NCI-H69 (cell line): ENCODE results near the gene HOOK2.
"Not testable (repeated sequence)": the region's sequence is repeated elsewhere in the genome, so short reads cannot be mapped to it uniquely, and the experiment has no call there.

Source experiments
- DNase-seq: peaks from one replicate; lab custom pipeline; 2025; lab: John Stamatoyannopoulos, UW

HOOK2 gene

DNA sequence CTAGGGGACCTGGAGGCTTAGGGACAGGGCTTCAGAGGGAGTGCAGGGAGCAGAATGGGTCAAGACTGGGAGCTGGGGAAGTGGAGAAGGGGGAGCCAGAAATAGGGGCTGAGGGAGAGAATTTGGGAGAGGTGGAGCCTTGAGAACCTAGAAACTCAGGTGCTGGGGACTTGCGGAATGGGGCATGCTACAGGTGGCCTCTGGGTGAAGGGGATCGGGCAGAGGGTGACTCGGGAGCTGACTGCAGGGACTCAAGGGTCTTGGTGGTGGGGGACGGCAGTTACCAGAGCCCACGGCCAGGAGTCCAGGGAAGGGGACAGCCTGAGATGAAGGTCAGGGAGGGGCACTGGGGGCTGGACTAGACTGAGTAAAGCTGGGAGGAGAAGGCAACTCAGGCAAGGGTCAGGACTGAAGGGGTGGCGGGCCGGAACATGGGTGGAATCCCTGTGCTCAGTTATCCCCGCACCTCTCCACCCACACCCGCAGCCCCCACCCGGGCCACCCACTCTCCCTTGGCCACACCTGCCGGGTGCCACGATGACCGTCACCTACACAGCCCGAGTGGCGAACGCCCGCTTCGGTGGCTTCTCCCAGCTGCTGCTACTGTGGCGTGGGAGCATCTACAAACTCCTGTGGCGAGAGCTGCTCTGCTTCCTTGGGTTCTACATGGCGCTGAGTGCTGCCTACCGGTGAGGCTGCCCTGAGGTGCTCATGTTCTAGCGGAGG is 23.1 kb downstream of the HOOK2 start:
- DNase-seq, result peak; percentile 21

DNA sequence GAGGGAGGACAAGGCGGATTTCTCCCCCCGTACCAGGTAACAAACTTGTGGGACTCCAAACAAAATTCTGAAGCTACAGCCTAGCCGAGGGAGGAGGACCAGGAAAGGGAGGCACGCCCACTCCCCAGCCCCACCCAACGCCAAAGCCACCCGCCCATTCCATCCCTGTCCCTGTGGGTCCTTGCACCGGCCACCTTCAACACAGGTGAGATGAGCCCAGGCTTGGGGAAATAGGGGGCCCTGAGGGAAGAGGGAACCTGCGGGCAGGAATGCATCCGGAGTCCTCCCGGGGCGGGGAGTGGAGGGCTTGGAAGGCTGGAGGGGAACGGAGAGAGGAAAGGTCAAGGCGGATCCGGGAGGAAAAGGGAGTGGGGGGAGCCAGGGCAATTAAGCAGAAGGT is 23.7 kb downstream of the HOOK2 start, which contains the start of gene BEST2:
Gene BEST2 (plus strand): TSS at position 157 of the 400 bp plus-strand sequence. CDS start 802 bp downstream, outside the sequence.
- no peak for DNase-seq

DNA sequence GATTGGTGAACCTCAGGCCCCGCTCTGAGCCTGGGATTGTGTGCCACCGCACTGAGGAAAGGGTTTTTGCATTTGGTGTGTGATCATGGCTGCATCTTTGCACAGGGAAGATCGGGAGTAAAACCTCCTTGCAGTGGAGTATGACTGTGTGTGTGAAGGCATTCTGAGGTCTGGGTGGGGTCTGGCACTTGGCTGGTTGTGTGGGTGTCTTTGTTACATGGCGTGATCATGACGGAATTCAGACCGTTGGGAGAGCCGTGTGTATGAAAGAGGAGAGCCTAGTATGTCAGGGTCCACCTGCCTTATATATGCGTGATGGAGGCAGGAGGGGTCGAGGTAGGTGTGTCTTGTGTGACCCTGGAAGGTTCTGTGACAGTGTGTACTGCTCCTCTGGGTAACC is 24.5 kb downstream of the HOOK2 start:
- no peak for DNase-seq

DNA sequence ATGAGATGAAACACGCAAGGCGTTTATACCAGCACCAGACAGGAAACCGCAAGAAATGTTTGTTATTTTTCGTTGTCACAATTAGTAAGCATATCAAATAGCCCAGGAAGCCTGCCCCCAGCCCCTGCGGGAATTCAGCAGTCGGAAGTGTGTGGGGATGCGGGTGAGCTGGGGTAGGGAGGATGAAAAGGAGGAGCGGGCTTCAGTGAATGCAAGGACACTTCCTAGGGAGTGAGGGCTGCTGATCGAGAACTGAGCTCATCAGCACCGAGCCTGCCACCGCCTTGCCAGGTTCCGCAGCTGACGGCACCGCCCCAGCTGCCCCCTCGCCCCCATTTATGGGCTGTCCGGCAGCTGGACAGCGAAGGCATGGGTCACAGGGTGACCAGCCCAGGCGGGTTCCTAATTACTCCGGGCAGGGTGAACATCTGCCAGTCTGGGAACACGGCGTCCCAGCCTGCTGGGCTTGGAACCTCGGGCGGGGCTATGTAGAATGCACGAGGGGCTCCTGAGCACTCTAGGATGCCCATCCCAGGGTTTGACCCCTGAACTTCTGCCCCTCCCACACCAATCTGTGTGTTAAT is 25.3 kb downstream of the HOOK2 start:
- DNase-seq, result peak; percentile 70

DNA sequence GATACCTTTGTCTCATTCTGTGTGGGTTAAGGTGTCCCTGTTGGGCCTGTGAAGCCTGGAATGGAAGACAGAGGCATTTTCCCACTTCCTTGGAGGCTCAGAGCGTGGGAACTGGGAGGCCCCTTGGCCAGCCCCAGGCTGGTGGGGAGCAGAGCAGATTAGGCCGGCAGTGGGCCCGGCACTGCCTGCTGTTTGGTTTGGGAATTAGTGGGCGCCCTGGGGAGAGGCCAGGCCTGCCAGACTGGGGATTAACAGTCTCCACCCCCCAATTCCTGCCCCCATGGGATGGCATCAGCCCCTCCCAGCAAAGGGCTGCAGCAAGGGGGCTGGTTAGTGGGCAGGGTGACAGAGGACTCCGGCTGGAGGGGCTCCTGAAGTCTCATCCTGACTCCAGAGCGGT is 26.9 kb downstream of the HOOK2 start:
- no peak for DNase-seq

DNA sequence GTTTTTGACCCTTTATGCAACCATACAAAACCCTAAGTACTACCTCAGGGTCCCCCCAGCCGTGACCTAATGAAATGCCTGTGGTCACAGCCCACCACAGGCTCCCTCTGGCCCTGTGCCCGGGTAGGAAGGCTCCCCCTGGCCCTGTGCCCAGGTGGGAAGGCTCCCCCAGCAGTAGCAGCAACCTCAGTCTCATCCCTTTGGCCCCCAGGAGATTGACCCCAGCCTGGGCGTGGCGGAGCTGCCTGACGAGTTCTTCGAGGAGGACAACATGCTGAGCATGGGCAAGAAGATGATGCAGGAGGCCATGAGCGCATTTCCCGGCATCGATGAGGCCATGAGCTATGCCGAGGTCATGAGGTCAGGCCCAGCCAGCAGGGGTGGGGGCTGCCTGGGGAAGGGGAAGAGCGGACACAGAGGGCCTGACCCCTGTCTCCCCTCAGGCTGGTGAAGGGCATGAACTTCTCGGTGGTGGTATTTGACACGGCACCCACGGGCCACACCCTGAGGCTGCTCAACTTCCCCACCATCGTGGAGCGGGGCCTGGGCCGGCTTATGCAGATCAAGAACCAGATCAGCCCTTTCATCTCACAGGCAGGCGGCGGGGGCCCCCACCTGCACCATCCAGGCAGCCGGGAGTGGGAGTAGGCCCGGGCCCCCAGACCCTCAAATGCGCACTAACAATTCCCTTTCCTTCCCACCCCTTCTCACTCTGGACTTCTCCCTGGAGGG is 30.0 kb downstream of the HOOK2 start:
- DNase-seq, result no peak

DNA sequence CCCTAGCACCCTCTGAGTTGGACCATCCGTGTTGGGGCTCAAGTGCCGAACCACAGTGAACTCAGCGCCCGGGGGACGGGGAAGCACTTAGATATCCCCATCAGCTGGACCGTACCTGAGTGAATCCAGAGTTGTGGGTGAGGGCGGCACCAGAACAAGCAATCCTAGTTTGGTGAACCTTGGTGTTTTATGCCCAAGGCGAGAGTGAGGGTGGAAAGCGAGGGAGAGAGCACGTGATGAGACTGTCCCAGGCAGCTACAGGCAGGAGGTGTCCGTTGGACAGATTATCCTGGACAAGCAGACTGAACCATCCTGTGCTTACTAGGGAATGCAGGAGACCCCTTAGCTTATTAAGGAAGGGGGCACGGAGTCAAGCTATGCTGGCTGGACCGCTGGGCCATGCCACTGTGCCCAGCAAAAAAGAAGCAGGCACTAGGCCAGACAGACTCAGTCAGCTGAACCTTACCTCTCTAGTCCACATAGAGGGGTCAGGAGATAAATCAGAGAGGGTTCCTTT is 37.5 kb downstream of the HOOK2 start:
- no peak for DNase-seq

DNA sequence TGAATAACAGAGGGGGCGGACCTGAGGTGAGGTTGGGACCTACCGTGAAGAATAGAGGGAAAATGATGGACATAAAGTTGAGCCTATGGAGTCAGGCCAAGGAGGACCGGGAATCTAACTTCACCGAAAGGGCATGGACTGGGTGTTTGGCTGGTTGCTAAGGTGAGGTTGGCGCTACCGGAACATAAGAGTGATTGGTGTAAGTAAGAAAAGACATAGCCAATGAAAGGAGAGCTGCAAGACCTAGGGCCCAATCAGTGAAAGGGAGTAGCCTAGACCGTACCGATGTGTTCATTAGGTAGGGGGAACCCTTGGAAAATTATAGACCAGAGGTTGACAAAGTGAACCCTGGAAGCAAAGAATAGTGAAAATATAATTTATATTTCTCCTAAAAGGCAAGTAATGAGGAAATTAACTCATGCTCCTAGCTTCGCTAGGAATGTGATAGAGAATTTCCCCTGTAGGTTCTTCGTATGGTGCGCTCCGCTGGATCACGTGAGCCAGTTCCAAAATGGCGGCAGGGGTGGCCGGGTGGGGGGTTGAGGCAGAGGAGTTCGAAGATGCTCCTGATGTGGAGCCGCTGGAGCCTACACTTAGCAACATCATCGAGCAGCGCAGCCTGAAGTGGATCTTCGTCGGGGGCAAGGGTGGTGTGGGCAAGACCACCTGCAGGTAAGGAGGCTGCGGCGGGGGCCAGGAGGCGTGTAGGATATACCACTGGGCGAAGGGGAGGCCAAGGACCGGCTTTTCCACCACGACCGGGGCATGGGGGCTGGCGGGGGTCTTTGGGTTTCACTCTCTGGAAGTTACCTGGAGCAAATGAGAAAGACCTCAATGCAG is 38.1 kb downstream of the HOOK2 start, which contains the start of gene GET3:
Gene GET3 (plus strand): TSS at position 503 of the 840 bp plus-strand sequence. CDS start 9 bp downstream, at position 512.
- peak; percentile 100 for DNase-seq

DNA sequence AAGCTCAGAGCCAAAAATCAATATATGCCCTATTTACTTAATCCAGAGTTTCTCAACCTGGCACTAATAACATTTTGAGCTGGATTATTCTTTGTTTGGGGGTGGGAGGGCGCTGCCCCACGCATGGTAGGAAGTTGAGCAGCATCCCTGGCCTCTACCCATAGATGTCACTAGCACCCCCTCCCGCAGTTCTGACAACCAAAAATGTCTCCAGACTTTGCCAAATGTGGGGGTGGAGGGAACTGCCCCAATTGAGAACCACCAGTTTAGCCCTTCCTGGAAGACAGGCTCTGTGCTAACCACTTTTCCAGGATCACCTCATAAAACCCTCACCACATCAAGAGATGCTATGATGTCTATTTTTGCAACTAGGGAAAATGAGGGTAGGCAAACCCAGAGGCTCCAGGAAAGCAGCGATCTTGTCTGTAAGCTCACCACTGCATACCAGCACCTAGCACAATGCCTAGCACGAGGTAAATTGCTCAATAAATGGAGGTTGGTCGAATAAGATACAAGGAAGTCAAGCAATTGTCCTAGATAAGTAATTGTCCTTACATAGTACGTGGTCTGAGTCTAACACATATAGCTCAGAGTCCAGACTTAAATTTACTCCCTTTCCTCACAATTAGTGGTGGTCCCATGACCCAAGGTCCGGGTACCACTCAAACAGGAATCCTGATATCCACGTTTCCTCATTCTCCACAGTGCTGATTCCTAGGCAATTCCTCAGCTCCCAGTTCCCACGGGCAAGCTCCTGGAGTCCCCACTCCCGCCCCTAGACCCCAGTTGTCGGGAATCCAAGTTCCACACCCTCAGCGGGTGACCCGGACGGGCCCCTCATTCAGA is 41.8 kb downstream of the HOOK2 start:
- DNase-seq, result peak; percentile 61

DNA sequence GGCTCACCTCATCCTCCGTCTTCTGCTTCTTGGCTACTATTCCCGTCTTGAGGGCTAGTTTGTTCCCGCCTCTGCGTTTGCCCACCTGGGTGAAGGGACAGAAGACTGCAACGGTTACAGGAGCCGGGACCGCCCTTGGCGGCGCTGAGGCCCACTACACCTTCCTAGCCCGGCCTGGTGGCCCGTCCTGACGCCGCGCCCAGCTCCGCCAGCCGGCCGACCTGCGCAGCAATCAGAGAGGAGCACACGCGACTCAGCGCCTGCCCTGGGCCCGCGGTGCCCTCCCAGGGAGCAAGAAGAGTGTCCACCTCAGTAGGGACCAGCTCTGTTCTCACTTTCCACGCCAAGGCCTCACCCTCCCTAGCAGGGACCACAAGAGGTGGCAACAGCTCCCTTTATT is 44.0 kb downstream of the HOOK2 start:
- DNase-seq, result no peak

DNA sequence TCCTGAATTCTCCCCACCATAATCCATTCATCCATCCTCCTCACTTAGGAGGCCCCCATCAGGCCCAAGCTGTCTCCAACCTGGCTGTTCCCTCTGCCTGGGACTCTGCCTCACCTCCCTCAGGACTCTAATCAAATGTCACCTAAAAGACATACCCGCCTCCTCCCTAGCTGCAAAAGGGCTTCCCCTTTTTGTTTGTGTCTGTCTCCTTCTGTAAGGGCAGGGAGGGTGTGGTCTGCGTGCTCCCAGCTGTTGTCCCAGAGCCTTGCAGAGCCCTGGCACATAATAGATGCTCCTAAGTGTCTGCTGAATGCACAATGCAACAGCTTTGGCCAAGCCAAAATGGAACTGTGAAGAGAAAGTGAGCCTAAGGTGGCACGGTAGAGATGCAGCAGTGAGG is 45.3 kb downstream of the HOOK2 start:
- no peak for DNase-seq

DNA sequence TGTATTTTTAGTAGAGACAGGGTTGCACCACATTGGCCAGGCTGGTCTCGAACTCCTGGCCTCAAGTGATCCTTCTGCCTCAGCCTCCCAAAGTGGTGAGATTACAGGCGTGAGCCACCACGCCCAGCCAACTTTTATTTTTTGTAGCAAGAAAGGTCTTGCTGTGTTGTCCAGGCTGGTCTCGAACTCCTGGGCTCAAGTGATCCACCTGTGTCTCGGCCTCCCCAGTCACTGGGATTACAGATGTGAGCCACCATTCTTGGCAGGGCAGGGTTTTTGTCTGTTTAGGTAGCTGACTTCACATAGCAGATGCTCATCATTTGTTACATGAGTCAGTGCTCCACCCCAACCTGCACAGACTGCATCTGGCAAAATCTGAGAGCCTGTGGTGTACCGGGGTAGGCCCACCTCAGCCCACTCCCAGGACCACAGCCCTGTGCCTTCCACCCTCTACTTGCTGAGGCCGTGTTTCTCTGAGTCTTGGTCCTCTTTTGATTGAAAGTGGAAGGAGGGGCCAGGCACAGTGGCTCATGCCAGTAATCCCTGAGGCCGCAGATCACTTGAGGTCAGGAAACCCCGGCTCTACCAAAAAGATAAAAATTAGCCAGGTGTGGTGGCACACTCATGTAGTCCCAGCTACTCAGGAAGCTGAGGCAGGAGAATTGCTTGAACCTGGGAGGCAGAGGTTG is 47.5 kb downstream of the HOOK2 start:
- DNase-seq, result no peak

DNA sequence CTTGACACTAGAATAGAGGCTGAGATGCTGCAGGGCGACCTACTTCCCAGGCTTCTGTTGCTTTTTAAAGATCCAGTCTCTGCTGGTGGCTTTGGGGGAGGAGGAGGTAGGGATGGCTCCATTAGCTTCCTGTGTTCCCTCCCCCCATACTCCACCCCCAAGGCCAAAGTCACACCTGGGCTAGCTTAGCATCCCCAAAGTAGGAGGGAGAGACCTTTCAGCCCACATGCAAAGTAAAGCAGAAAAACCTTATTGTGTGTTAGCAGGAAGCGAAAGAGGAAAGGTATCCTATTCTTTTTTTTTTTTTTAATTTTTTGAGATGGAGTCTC is 48.4 kb downstream of the HOOK2 start:
- DNase-seq, result no peak

DNA sequence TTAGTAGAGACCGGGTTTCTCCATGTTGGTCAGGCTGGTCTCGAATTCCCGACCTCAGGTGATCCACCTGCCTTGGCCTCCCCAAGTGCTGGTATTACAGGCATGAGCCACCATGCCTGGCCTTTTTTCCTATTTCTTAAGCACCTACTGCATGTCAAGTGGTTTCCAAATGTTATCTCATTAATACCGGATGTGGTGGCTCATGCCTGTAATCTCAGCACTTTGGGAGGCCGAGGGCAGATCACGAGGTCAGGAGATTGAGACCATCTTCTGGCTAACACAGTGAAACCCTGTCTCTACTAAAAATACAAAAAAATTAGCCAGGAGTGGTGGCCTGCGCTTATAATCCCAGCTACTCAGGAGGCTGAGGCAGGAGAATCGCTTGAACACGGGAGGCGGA is 49.7 kb downstream of the HOOK2 start:
- DNase-seq, result not testable (repeated sequence)

DNA sequence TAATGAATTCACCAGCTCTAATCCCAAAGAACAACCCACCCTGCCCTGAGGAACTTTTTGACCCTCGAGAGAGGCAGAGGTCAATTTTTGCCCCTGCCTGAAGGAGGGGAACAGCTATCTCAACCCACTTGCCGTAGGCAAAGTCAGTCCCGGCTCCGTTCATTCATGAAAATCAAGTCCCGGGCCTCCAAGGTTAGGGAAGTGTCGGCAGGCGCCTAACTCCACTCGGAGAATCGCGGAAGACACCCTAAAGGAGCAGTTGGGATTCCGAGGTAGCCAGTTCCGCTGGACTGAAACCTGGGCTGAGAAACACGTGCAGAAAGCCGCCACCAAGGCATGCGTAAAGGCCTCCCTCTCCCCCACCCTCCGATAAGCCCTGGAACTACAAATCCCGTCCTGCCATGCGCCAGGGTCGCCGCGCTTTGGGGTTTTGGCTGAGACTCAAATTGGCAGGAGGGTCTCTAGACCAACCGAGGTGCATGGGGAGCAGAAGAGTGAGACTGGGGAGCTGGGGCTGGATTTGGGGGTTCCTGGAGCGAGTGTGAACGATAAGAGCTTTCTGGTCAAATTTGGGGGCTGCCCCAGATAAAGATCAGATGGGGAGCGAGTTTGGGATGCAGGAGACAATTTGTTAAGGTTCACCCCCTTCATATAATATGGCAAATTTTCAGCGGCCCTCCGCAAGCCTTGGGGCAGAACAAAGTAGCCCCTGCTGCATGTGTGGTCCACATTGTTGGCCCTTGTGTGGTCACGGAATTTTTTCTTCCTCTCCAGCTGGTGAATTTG is 51.5 kb downstream of the HOOK2 start, which contains the start of gene TNPO2:
Gene TNPO2 (minus strand): TSS at position 292 of the 786 bp plus-strand sequence. CDS start 2,955 bp downstream, outside the sequence.
- peak; percentile 93 for DNase-seq

DNA sequence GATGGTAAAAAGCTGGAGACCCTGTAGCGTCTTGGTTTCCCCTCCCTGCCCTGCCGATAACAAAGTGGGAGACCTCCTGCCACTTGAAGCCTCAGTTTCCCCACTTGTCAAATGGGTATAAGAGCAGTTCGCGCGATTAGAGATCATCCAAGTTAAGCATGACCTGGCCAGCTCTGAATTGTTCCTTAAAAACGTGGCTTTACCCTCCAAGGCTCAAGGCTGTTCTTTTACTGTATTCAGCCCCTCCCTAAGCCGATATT is 52.0 kb downstream of the HOOK2 start:
- peak; percentile 59 for DNase-seq

DNA sequence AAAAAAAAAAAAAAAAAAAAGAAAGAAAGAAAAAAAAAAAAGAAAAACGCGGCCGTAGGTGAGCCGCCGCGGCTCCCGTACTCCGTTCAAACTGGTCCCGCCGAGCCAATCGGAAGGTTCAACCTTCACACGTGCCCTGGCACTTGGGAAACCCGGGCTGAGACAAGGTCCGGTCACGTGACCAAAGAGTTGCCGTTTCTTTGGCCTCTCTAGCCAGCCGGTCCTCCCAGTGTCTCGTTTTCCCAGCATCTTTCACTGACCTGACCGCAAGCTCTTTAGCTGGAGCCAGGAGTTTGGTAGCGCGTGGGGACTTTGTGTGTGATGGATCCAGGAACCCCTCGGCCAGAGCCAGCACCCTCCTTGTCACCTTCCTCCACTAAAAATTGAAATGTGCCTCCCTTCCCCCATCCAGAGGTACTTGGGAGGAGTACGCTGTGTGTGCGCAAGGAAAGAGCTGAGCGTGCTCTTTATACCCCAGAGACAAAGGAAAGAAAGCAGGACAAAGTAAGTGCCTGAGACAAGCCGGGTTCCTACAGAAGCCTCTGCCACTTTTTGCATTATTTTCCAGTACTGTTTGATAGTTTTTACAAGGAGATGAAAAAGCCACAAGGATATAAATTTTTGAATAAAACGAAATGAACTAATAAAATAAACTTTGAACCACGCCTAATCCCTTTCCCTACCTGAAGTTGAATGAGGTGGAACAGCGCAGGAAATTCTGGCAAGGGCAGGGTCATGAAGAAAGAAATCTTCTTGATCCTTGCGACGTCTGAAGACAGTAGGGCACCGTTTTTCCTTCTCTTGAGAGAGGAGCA is 52.6 kb downstream of the HOOK2 start:
- DNase-seq, result peak; percentile 100

DNA sequence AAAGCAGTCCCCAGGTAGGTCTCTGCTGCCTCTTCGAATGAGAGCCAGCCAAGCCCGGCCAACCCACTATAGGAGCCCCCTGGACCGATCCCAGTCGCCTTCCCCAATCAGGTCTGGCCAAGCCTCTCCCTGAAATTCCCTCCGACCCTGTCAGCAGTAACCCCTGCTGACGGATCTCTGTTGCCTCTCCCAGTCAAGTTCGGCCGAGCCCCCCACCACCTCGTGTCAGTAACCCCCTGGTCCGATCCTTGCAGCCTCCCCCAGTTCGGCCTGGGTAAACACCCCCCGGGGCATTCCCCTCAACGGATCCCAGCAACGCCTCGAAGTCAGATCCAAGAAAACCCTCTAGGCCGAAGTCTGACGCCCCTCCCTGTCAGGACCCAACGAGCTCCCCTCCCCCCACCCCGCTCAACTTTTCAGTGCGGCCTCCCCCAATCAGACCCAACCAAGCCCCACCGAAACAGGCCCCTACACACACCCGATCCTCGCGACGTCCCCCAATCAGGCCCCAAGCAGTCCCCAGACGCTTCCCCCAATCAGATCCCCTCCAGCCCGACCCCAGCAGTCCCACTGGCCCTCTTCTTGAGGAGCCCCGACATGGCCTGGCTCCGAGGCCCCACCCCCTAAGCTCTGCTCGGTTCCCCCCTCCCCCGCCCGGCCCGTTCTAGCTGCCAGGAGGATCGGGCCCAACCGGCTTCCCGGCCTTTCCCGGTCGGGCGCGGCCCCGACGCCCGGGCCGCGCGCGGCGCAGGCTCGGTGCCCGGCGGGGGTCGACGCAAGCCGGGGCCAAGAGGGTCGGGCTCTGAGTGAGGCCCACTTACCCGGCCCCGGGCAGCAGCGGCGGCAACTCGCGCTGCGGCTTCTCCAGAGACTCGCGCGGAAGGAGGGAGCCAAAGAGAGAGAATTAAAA is 53.4 kb downstream of the HOOK2 start:
- peak; percentile 77 for DNase-seq
